ENCODE data around the gene F7.
"Not testable (repeated sequence)": the region's sequence is repeated elsewhere in the genome, so short reads cannot be mapped to it uniquely, and the experiment has no call there.

Gene F7

DNA sequence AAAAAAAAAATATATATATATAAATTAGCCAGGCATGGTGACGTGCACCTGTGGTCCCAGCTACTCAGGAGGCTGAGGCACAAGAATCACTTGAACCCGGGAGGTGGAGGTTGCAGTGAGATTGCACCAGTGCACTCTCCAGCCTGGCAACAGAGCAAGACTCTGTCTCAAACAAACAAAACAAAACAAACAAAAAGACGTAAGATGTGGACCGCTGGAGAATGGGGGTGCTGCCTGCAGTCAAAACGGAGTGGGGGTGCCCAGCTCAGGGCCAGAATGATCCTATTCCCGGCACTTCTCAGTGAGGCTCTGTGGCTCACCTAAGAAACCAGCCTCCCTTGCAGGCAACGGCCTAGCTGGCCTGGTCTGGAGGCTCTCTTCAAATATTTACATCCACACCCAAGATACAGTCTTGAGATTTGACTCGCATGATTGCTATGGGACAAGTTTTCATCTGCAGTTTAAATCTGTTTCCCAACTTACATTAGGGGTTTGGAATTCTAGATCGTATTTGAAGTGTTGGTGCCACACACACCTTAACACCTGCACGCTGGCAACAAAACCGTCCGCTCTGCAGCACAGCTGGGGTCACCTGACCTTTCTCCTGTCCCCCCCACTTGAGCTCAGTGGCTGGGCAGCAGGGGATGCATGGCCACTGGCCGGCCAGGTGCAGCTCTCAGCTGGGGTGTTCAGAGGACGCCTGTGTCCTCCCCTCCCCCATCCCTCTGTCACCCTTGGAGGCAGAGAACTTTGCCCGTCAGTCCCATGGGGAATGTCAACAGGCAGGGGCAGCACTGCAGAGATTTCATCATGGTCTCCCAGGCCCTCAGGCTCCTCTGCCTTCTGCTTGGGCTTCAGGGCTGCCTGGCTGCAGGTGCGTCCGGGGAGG is at the start of gene F7:
Gene F7 (plus strand): TSS at position 760 of the 889 bp plus-strand sequence. CDS start 51 bp downstream, at position 811.
- peak; percentile 1 for DNase-seq

DNA sequence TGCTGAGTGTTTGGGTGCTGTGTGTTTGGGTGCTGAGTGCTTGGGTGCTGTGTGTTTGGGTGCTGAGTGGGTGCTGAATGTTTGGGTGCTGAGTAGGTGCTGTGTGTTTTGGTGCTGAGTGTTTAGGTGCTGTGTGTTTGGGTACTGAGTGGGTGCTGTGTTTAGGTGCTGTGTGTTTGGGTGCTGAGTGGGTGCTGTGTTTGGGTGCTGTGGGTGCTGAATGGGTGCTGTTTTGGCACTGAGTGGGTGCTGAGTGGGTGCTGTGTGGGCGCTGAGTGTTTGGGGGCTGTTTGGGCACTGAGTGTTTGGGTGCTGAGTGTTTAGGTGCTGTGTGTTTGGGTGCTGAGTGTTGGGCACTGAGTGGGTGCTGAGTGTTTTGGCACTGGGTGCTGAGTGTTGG is 48.5 kb upstream of the F7 start:
- no peak for DNase-seq

DNA sequence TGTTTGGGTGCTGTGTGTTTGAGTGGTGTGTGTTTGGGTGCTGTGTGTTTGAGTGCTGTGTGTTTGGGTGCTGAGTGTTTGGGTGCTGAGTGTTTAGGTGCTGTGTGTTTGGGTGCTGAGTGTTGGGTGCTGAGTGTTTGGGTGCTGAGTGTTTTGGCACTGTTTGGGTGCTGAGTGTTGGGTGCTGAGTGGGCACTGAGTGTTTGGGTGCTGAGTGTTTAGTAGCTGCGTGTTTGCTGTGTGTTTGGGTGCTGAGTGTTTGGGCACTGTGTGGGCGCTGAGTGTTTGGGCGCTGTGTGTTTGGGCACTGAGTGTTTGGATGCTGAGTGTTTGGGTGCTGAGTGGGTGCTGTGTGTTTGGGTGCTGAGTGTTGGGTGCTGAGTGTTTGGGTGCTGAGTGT is 48.0 kb upstream of the F7 start:
- DNase-seq = not testable (repeated sequence)

DNA sequence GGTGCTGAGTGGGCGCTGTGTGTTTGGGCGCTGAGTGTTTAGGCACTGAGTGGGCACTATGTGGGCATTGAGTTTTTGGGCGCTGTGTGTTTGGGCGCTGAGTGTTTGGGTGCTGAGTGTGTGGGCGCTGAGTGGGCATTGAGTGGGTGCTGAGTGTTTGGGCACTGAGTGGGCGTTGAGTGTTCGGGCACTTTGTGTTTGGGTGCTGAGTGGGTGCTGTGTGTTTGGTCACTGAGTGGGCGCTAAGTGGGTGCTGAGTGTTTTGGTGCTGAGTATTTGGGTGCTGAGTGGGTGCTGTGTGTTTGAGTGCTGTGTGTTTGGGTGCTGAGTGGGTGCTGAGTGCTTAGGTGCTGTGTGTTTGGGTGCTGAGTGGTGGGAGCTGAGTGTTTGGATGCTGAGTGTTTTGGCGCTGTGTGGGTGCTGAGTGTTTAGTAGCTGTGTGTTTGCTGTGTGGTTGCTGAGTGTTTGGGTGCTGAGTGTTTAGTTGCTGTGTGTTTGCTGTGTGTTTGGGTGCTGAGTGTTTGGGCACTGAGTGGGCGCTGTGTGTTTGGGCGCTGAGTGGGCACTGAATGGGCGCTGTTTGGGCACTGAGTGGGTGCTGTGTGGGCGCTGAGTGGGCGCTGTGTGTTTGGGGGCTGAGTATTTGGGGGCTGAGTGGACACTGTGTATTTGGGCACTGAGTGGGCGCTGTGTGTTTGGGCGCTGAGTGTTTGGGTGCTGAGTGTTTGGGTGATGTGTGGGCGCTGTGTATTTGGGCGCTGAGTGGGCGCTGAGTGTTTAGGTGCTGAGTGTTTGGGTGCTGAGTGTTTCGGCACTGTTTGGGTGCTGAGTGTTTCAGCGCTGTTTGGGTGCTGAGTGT is 47.2 kb upstream of the F7 start:
- DNase-seq = no peak

DNA sequence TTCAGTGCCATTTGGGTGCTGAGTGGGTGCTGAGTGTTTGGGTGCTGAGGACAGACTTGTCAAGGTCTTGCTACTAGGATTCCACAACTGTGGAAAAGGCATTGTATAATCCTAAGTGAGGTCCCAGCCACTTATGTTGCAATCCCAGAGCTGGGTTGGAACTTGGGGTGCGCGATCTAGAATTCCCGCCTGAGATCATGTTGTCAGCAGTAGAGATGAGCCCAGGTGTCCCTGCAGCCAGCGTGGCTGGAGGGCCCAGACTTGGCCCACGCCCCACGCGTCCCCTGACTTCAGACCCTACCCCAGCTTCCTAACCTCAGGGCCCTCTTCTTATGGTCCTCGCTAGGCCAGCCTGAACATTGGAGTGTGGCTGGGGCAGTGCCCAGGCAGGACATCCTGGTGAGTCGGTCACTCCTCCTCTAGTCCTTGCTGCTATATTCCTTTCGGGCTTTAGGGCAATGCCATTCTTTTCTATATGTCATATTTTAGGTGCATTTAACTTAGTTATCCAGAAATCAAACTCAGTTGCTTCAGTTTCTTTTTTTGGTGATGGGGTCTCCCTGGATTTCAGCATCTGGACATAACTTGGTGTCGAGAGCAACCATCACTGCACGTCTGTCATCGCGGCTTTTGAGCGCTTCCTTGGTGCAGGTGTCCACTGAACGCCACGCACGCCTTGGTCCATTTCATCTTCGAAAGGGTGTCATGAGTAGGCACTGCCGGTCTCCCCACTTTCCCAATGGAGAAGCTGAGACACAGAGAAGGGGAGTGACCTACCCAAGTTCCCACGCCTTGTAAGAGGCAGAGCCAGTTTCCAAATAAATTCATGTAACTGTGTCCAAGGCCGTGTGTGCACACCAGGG is 46.4 kb upstream of the F7 start:
- DNase-seq = no peak

DNA sequence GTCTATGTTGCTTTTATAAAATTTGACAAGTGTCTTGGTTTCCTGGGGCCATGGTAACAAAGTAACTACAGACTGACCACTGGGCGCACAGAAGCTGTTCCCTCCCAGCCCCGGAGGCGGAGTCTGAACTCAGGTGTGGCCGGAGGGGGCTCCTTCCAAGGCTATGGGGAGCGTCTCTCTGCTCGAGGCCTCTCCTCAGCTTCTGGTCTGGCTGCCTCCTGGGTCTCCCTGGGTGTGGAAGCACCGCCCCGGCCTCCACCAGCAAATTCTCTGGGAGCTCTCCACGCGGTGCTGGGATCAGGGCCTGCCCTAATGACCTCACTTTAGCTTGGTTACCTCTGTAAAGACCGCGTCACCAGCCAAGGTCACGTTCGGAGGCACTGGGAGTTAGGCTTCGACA is 45.7 kb upstream of the F7 start:
- no peak for DNase-seq

DNA sequence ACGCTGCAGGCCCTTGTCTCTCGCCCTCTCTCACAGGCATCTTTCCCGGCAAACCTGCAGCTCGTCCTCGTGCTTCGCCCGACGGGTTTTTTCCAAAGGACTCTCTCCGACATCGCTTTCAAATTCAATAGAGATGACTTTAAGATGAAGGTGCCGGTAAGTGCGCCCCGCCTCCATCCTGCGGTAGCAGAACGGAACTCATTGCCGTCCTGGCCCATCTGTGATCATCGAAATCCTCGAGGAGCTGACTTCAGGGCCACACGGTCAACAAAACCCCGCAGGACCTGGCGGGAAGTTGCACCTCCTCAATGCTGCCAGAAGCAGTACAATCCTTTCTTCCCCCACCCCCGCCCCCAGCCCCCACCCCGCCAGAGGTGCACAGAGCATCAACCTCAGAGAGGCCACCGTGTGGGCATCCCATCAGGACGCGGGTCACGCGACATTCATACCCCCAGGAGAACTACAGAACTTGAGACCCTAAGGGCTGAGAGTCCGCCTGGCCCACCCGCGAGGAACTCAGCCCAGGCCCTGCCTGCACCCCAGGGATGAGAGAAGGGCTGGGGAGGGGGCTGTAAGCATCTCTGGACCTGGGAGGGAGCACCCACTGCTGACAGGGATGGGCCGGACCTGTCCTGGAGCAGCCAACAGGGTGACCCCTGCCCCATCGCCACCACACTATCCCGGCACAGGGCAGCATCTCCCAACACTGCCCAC is 44.9 kb upstream of the F7 start:
- DNase-seq = no peak

DNA sequence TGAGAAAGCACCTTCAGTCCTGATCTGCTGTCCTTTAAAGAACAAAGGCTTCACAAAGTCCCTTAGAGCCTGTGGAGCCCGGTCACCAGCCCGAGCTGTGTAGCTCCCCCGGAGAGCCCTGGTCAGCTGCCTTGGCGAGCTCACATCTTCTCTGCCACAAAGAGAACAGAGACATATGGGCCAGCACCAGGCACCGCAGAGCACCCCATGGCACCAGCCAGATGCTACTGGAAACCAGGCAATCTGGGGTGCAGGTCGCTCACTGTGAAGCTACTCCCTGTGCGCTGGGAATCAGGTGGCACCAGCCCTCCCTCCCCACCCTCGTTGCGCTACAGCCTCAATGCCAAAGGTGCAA is 44.3 kb upstream of the F7 start:
- no peak for DNase-seq

DNA sequence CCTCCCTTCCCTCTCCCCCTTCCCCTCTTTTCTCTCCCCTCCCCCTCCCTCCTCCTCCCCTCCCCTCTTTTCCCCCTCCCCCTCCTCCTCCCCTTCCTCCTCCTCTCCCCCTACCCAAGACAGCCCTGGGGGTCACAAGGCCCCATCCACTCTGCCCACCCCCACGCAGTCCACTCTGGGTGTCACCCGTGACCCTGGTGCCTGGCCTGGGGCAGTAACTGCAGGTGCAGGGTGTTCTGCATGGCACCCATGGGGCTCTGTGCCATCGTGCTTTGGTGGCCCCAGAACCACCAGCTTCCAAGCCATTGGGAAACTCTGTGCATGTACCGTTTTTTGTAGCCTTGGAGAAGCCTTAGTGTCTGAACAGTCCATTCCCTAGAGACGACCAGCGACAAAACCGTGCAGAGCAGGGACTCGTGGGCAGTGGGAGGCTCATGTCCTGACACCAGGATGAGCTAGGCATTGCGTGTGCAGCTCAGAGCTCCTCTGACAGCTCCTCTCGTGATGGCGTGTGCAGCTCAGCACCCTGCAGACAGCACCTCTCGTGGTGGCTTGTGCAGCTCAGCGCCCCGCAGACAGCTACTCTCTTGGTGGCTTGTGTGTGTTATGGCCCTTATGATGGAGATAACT is 43.7 kb upstream of the F7 start:
- DNase-seq = no peak

DNA sequence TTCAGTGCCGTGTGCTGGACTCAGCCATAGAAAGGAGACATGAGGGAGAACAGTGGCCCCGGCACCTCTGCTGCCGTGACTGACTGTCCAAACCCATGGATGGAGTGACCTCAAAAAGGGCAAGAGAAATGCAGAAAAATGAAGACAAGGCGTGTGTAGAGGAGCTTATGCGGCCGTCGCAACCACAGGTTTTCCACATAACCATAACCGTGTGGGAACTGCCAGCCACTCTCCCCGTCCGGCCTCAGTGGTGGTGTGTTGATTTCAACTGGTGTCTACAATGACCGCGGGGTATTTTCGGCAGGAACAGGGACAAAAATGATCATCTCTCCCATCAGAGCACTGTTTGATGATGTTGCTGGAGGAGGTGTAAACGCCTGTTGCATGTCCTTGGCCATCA is 42.9 kb upstream of the F7 start:
- DNase-seq = no peak

DNA sequence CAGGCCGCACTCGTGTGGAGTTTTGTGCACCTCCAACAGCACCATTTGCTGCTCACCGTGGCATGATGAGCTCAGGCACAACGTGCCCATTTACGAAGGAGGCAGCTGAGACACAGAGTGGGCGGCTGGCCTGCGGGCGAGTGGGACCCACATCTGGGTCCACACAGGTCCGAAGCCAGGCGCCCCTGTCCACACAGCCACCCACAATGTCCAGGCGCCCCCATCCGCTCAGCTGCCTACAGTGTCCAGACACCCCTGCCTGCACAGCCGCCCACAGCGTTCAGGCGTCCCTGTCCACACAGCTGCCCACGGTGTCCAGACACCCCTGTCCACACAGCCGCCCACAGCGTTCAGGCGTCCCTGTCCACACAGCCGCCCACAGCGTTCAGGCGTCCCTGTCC is 42.5 kb upstream of the F7 start:
- no peak for DNase-seq

- no peak for DNase-seq
These were observed 41.5 kb upstream of the F7 start for GRCh38 chr13:113064000-113064533.

GRCh38 chr13:113064534-113065405 is 40.8 kb upstream of the F7 start:
- no peak for DNase-seq

GRCh38 chr13:113065406-113066141 is 40.0 kb upstream of the F7 start:
- no peak for DNase-seq

DNA sequence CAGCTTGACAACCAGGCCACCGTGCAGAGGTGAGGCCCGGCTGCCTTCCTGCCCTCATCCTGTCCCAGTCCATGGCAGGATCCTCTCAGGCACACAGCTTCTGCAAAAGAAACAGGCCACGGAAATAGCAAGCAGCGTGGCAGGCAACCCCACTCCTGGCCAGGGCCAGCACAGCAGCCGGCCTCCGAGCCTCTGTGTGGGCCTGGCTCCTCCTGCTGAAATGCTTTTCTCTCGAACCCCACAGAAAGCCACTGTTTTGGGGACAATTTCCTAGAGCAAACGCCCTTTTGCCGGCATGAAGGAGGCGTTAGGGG is 39.5 kb upstream of the F7 start:
- DNase-seq = no peak

GRCh38 chr13:113066746-113067145 is 38.8 kb upstream of the F7 start:
- no peak for DNase-seq

- no peak for DNase-seq
These were observed 35.5 kb upstream of the F7 start for GRCh38 chr13:113069861-113070805.

- DNase-seq = no peak
These were observed 34.7 kb upstream of the F7 start for GRCh38 chr13:113070855-113071254.

GRCh38 chr13:113072376-113072775 is 33.2 kb upstream of the F7 start:
- no peak for DNase-seq
